BJ (cell line): Measurements from ENCODE around the gene ADIPOQ. TPM values are rescaled to one million over a fixed set of nuclear protein-coding genes. Genes with fewer than 3 reads are reported as not detected.
"Not testable (repeated sequence)": the region's sequence is repeated elsewhere in the genome, so short reads cannot be mapped to it uniquely, and the experiment has no call there.

Source experiments
- CTCF ChIA-PET: fragments of 350-600 bp; formaldehyde crosslinking; extraction: SDS; loops from one replicate; lab custom pipeline; 2021; ENCODE audit warnings: antibody characterized with exemption, inconsistent platforms; lab: Yijun Ruan, JAX
- POLR2A ChIA-PET: fragments of 300-600 bp; sonication (Branson Sonifier 250); formaldehyde crosslinking; extraction: SDS; loops from one replicate; lab custom pipeline; 2021; ENCODE audit warnings: antibody characterized with exemption; lab: Charles Lee
- DNase-seq: peaks from one replicate; pipeline ENCODE4 v3.0.0-alpha.2; 2011; ENCODE audit warnings: low read depth
- H3K27me3 ChIP-seq: 2 replicates; pipeline ENCODE4 v1.6.0; 2011; ENCODE audit warnings: low read length; ENCODE audit not compliant: control insufficient read depth, insufficient read depth
- H3K36me3 ChIP-seq: 2 replicates; pipeline ENCODE4 v1.5.1; 2011; ENCODE audit warnings: low read length; ENCODE audit not compliant: control insufficient read depth, insufficient read depth
- H3K4me3 ChIP-seq: 2 replicates; pipeline ENCODE4 v1.5.1; 2011; ENCODE audit warnings: low read depth, mild to moderate bottlenecking, control low read depth, low read length
- polyA plus RNA-seq: library from polyadenylated mRNA; depleted of rRNA; stranded (reverse); fragments of >200 nt; gene quantifications from 2 replicates; pipeline ENCODE4 v1.2.3, GENCODE V29; 2011
- TF ChIP-seq, protein P1 (sequence below): IDR thresholded peaks from 2 replicates; pipeline ENCODE4 v1.5.1; 2011; ENCODE audit warnings: low read depth, mild to moderate bottlenecking, control low read depth, inconsistent platforms, low read length, moderate library complexity; ENCODE audit not compliant: insufficient read depth

ADIPOQ gene
- polyA plus RNA-seq, 1 experiment, result not detected

- ChIA-PET CTCF (interaction anchor here (0.6 to 1.4 kb wide), 3 partner anchors 16 to 192 kb away, joined by 3 read pairs; no protein-coding TSS in a partner anchor), POLR2A (no interaction called here)
- TF ChIP-seq, protein P1, sequence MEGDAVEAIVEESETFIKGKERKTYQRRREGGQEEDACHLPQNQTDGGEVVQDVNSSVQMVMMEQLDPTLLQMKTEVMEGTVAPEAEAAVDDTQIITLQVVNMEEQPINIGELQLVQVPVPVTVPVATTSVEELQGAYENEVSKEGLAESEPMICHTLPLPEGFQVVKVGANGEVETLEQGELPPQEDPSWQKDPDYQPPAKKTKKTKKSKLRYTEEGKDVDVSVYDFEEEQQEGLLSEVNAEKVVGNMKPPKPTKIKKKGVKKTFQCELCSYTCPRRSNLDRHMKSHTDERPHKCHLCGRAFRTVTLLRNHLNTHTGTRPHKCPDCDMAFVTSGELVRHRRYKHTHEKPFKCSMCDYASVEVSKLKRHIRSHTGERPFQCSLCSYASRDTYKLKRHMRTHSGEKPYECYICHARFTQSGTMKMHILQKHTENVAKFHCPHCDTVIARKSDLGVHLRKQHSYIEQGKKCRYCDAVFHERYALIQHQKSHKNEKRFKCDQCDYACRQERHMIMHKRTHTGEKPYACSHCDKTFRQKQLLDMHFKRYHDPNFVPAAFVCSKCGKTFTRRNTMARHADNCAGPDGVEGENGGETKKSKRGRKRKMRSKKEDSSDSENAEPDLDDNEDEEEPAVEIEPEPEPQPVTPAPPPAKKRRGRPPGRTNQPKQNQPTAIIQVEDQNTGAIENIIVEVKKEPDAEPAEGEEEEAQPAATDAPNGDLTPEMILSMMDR, result no peak
- Histone ChIP-seq H3K27me3 (no peaks in the 10 kb centered on the region), H3K36me3 (no peaks in the 10 kb centered on the region), H3K4me3 (peak within 1 kb of the TSS; percentile 87)
- no peak for DNase-seq
Measured at GRCh38 chr3:186806089-186807055, 36.1 kb upstream of the ADIPOQ start, which contains the start of gene RFC4. Gene RFC4, minus strand, starts transcription at chr3:186806482. Its CDS starts 1,769 bp downstream, at chr3:186804713.

DNA sequence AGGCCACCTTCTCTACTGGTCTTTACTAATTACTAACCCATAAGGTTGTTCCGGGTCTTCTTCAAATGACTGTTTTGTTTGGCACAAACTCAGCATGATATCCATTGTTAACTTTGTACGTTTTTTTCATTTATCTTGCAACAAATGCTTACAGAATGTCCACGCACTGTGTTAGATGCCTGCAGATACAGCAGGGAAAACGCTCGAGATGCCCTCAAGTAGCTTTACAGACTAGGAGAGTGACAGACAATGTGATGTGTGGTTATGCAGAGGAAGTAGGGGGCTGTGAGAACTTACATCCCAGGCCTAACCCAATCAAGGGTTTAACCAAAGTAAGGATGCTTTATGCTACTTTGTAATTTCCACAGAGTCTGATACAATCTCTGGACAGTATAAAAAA, 35.3 kb upstream of the ADIPOQ start:
- no peak for DNase-seq
- H3K27me3 ChIP-seq, result no peaks in the 10 kb centered on the region
- TF ChIP-seq, protein P1, result no peak
- H3K4me3 ChIP-seq, result peak overlapping the region; percentile 87; the same call in 1 of the 2 replicates
- ChIA-PET CTCF (interaction anchor here (1.9 kb wide), 1 partner anchor 13 kb away, joined by 11 read pairs; no protein-coding TSS in a partner anchor), POLR2A (no interaction called here)
- no peaks in the 10 kb centered on the region for H3K36me3 ChIP-seq

GRCh38 chr3:186810336-186810996, 32.0 kb upstream of the ADIPOQ start:
- H3K27me3 ChIP-seq, result no peaks in the 10 kb centered on the region
- no peak overlapping the region for H3K4me3 ChIP-seq
- TF ChIP-seq, protein P1, result no peak
- H3K36me3 ChIP-seq, result no peaks in the 10 kb centered on the region
- ChIA-PET CTCF (interaction anchor here (1.6 kb wide), 1 partner anchor 9 kb away, joined by 4 read pairs; no protein-coding TSS in a partner anchor), POLR2A (no interaction called here)
- no peak for DNase-seq

DNA sequence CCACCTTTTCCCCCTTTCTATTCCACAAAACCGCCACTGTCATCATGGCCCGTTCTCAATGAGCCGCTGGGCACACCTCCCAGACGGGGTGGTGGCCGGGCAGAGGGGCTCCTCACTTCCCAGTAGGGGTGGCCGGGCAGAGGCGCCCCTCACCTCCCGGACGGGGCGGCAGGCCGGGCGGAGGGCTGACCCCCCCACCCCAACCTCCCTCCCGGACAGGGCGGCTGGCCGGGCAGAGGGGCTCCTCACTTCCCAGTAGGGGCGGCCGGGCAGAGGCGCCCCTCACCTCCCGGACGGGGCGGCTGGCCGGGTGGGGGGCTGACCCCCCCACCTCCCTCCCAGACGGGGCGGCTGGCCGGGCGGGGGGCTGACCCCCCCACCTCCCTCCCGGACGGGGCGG, 31.2 kb upstream of the ADIPOQ start:
- CTCF ChIA-PET, H3K27me3 ChIP-seq, POLR2A ChIA-PET, H3K36me3 ChIP-seq, H3K4me3 ChIP-seq, DNase-seq: not testable (repeated sequence)

GRCh38 chr3:186814100-186814499, 28.4 kb upstream of the ADIPOQ start:
- ChIA-PET CTCF (interaction anchor here (1.6 kb wide), 1 partner anchor 12 kb away, joined by 6 read pairs; no protein-coding TSS in a partner anchor), POLR2A (no interaction called here)
- TF ChIP-seq, protein P1, result no peak
- Histone ChIP-seq H3K36me3 (no peaks in the 10 kb centered on the region), H3K27me3 (no peaks in the 10 kb centered on the region), H3K4me3 (no peak overlapping the region)
- DNase-seq, result no peak
